Activated CD4-positive, alpha-beta T cell treated with anti-CD3 and anti-CD28 coated beads for 4 hours (primary cell): ENCODE measurements around the gene NFXL1.

ENCODE experiments used
- DNase-seq, 2 donors: peaks; one replicate each; pipeline ENCODE4 v3.0.0-alpha.2; 2020

Gene NFXL1

GRCh38 chr4:47830265-47831025 lies 83.9 kb downstream of the NFXL1 start:
- no peak for DNase-seq

DNA sequence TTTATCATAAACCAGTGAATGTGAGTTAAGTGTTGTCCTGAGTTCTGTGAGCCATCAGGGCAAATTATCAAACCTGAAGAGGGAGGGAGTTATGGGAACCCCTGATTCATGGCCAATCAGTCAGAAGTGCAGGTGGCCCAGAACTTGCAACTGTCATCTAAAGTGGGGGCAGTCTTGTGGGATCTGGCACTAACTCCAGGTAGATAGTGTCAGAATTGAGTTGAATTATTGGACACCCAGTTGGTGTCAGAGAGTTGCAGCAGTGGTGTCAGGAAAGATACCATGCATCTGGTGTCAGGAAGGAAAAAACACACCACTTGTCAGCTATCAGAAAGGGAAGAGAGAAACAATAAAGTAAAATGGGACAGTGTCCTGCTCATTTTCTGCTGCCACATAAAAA lies 84.9 kb downstream of the NFXL1 start:
- no peak for DNase-seq

- DNase-seq = no peak
Observed at GRCh38 chr4:47827343-47828047, 86.9 kb downstream of the NFXL1 start.

DNA sequence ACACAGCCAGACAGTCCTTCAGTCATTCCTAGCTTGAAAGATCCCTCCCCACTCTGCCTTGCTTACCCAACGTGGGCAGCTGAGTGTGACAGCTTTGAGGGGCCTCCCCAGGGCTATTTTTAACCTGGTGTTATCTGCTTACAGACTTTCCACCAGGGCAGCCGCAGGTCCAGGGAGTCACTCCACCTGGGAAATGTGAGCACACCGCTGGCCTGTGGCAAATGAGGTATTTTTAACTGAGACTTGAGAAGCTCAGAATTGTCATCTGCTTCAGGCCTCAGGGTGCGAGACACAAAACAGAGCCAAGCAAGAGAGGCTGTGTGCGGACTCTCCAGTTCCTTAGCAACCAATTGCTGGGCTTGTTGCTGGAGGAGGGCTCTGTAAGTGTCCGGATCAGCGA lies 89.5 kb downstream of the NFXL1 start:
- DNase-seq = no peak

GRCh38 chr4:47819178-47819577 lies 95.2 kb downstream of the NFXL1 start:
- no peak for DNase-seq

GRCh38 chr4:47817275-47817674 lies 97.1 kb downstream of the NFXL1 start:
- DNase-seq = no peak

- DNase-seq = no peak
Observed at GRCh38 chr4:47816748-47817147, 97.6 kb downstream of the NFXL1 start.

- no peak for DNase-seq
Observed at GRCh38 chr4:47814618-47815295, 99.6 kb downstream of the NFXL1 start.

GRCh38 chr4:47809654-47810203 lies 104.7 kb downstream of the NFXL1 start:
- DNase-seq = no peak

DNA sequence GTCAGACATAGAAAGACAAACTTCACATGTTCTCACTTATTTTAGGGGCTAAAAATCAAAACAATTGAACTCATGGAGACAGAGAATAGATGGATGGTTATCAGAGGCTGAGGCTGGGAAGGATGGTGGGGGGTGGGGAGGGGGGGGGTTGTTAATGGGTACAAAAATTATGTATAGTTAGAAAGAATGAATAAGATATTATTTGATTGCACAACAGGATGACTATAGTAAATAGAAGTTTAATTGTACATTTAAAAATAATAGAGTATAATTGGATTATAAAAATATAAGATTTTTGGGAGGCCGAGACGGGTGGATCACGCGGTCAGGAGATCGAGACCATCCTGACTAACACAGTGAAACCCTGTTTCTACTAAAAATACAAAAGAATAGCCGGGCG lies 109.8 kb downstream of the NFXL1 start:
- DNase-seq = no peak

- DNase-seq = no peak
Observed at GRCh38 chr4:47801481-47802002, 112.8 kb downstream of the NFXL1 start.

- no peak for DNase-seq
Observed at GRCh38 chr4:47798165-47798564, 116.2 kb downstream of the NFXL1 start.
